ENCODE measurements around the gene TMEM186. TPM values are rescaled to one million over a fixed set of nuclear protein-coding genes. Genes with fewer than 3 reads are reported as not detected.

Gene TMEM186
- polyA plus RNA-seq, 1 of the 3 experiments (the other 2 are of a cell fraction), result 13.2 TPM

- Histone ChIP-seq H3F3A (replicated peaks; ENCODE audit: insufficient read depth) (peaks cover under 1% of the 10 kb centered on the region), H3K4me1 (ENCODE audit: control insufficient read depth in 1 of 2, insufficient read depth in 2 of 2, low read depth in 1 of 2, low read length in 1 of 2) (peaks cover 0 to 5% of the 10 kb centered on the region in 2 experiments; a peak in 3 of 4 replicates), H3K27me3 (ENCODE audit: insufficient read depth) (no peaks in the 10 kb centered on the region), H3K4me2 (no peak overlapping the region), H3K4me3 (ENCODE audit: low read depth in 2 of 2, low read length in 1 of 2) (no peak overlapping the region), H3K9ac (no peak overlapping the region), H3K9me2 (no peaks in the 10 kb centered on the region), H3K27ac (ENCODE audit: low read depth in 2 of 2, low read length in 1 of 2) (no peak overlapping the region; a peak in 1 of 4 replicates), H3K79me2 (ENCODE audit: insufficient read depth) (peaks cover 56% of the 10 kb centered on the region), H3K36me3 (replicated peaks in 1 of 2; ENCODE audit: control insufficient read depth in 1 of 2, insufficient read depth in 2 of 2, low read length in 1 of 2) (peaks cover 37 to 42% of the 10 kb centered on the region in 2 experiments), H4K20me1 (ENCODE audit: insufficient read depth) (peaks cover 37% of the 10 kb centered on the region; the same call in 1 of the 2 replicates), H2AFZ (ENCODE audit: low read depth) (no peak overlapping the region), H3K9me3 (no peaks in the 10 kb centered on the region)
- TF ChIP-seq TEAD4 (IDR thresholded peaks at IDR 0.05; ENCODE audit: borderline replicate concordance, insufficient read depth) (no peak), CTCF (IDR thresholded peaks at IDR 0.05) (no peak), CHD2 (IDR thresholded peaks at IDR 0.05; ENCODE audit: low read length, partially characterized antibody) (no peak), JUND (IDR thresholded peaks at IDR 0.05) (no peak), TAF1 (IDR thresholded peaks at IDR 0.05; ENCODE audit: borderline replicate concordance, low read depth, low read length) (no peak), EP300 (IDR thresholded peaks at IDR 0.05; ENCODE audit: borderline replicate concordance in 1 of 2, low read depth in 1 of 2, low read length in 1 of 2) (no peak), YY1 (IDR thresholded peaks at IDR 0.05; ENCODE audit: low read depth) (no peak), ELF1 (IDR thresholded peaks at IDR 0.05) (no peak), MXI1 (IDR thresholded peaks at IDR 0.05; ENCODE audit: low read depth, low read length) (no peak)
- no peak for DNase-seq
- WGBS (ENCODE audit: low lambda C conversion rate), result 94% methylated on average over 17 of the region's 18 CpGs
- POLR2A ChIA-PET, result no interaction called here
- CTCF ChIA-PET, result interaction anchor here (0.8 to 1.3 kb wide), 2 partner anchors 40 to 48 kb away, joined by 3 to 5 read pairs; no protein-coding TSS in a partner anchor
Measured at GRCh38 chr16:8831871-8832716, 34.7 kb upstream of the TMEM186 start.

DNA sequence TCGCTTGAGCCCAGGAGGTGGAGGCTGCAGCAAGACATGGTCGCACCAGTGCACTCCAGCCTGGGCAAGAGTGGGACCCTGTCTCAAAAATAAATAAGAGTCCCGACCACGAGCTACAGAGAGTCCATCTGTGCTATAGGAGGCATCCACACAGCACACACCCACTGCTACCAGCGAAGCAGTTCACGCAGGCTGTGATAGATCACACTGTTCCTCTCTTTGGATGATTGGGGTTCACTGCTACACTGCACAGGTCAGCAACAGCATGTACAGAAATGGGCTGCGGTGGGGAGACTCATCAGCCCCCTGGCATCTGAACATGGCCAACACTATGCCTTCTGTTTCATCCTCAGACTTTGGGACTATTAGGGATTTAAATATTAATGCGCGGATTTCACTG is 34.0 kb upstream of the TMEM186 start:
- TF ChIP-seq, protein P1, sequence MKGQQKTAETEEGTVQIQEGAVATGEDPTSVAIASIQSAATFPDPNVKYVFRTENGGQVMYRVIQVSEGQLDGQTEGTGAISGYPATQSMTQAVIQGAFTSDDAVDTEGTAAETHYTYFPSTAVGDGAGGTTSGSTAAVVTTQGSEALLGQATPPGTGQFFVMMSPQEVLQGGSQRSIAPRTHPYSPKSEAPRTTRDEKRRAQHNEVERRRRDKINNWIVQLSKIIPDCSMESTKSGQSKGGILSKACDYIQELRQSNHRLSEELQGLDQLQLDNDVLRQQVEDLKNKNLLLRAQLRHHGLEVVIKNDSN (IDR thresholded peaks at IDR 0.05; ENCODE audit: borderline replicate concordance, low read depth), result no peak
- TF ChIP-seq USF2 (IDR thresholded peaks at IDR 0.05; ENCODE audit: borderline replicate concordance, low read depth, low read length) (no peak), TAF1 (IDR thresholded peaks at IDR 0.05; ENCODE audit: borderline replicate concordance, low read depth, low read length) (no peak), TCF12 (IDR thresholded peaks at IDR 0.05) (no peak), NRF1 (IDR thresholded peaks at IDR 0.05; ENCODE audit: low read depth, low read length) (no peak), NFIC (IDR thresholded peaks at IDR 0.05; ENCODE audit: borderline replicate concordance) (no peak), EZH2phosphoT487 (IDR thresholded peaks at IDR 0.05; ENCODE audit: borderline replicate concordance, low read depth) (no peak), RFX5 (IDR thresholded peaks at IDR 0.05; ENCODE audit: low read length) (no peak), GATA2 (CRISPR knock-in tag; IDR thresholded peaks at IDR 0.05) (no peak), MXI1 (IDR thresholded peaks at IDR 0.05; ENCODE audit: low read depth, low read length) (no peak), PBX3 (IDR thresholded peaks at IDR 0.05) (no peak)
- TF ChIP-seq, protein P2, sequence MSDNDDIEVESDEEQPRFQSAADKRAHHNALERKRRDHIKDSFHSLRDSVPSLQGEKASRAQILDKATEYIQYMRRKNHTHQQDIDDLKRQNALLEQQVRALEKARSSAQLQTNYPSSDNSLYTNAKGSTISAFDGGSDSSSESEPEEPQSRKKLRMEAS (IDR thresholded peaks at IDR 0.05; ENCODE audit: low read depth), result no peak
- TF ChIP-seq, protein P3, sequence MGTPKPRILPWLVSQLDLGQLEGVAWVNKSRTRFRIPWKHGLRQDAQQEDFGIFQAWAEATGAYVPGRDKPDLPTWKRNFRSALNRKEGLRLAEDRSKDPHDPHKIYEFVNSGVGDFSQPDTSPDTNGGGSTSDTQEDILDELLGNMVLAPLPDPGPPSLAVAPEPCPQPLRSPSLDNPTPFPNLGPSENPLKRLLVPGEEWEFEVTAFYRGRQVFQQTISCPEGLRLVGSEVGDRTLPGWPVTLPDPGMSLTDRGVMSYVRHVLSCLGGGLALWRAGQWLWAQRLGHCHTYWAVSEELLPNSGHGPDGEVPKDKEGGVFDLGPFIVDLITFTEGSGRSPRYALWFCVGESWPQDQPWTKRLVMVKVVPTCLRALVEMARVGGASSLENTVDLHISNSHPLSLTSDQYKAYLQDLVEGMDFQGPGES (IDR thresholded peaks at IDR 0.05; ENCODE audit: low read depth, low read length), result no peak
- Histone ChIP-seq H3K4me1 (ENCODE audit: control insufficient read depth in 1 of 2, insufficient read depth in 2 of 2, low read depth in 1 of 2, low read length in 1 of 2) (peaks cover 0 to 10% of the 10 kb centered on the region in 2 experiments; a peak in 3 of 4 replicates), H3K79me2 (ENCODE audit: insufficient read depth) (peaks cover 55% of the 10 kb centered on the region), H3K4me3 (ENCODE audit: low read depth in 2 of 2, low read length in 1 of 2) (no peak overlapping the region), H3K9me3 (no peaks in the 10 kb centered on the region), H3K27me3 (ENCODE audit: insufficient read depth) (no peaks in the 10 kb centered on the region), H3F3A (replicated peaks; ENCODE audit: insufficient read depth) (peaks cover 7% of the 10 kb centered on the region), H2AFZ (ENCODE audit: low read depth) (no peak overlapping the region), H4K20me1 (ENCODE audit: insufficient read depth) (peaks cover 33% of the 10 kb centered on the region; the same call in 1 of the 2 replicates), H3K9me2 (no peaks in the 10 kb centered on the region), H3K9ac (no peak overlapping the region), H3K4me2 (no peak overlapping the region), H3K36me3 (replicated peaks in 1 of 2; ENCODE audit: control insufficient read depth in 1 of 2, insufficient read depth in 2 of 2, low read length in 1 of 2) (peaks cover 37 to 47% of the 10 kb centered on the region in 2 experiments), H3K27ac (ENCODE audit: low read depth in 2 of 2, low read length in 1 of 2) (no peak overlapping the region; a peak in 1 of 4 replicates)
- 100% methylated on average over 4 of the region's 9 CpGs for WGBS (ENCODE audit: low lambda C conversion rate)
- CTCF ChIA-PET, result interaction anchor here (0.8 to 1.3 kb wide), 3 partner anchors 32 to 48 kb away, joined by 3 to 5 read pairs (median 3); no protein-coding TSS in a partner anchor
- POLR2A ChIA-PET, result no interaction called here
- no peak for DNase-seq
